Stomach (tissue), 4 donors: ENCODE measurements around the gene MYBPH.

Experiments
- CTCF ChIP-seq, 7 experiments: fragments of 450-650 bp in 4 of 7; fragments of 200-600 bp in 3 of 7; sonication (generic) in 3 of 7; IDR thresholded peaks; one replicate each; pipeline ENCODE4 v1.5.1; 2016 to 2019; ENCODE audit warnings: antibody characterized with exemption in 7 of 7, control low read depth in 2 of 7, mild to moderate bottlenecking in 1 of 7
- EP300 ChIP-seq: sonication (generic); formaldehyde crosslinking; IDR thresholded peaks from one replicate; pipeline ENCODE4 v1.6.1; 2017; ENCODE audit warnings: antibody characterized with exemption
- POLR2A ChIP-seq, 4 donors: fragments of 450-650 bp; IDR thresholded peaks; one replicate each; pipeline ENCODE4 v1.6.1; 2016; ENCODE audit warnings: antibody characterized with exemption in 4 of 4, control low read depth in 2 of 4, mild to moderate bottlenecking in 1 of 4, moderate library complexity in 1 of 4
- POLR2AphosphoS5 ChIP-seq, 3 donors: sonication (generic); formaldehyde crosslinking; IDR thresholded peaks; one replicate each; pipeline ENCODE4 v1.6.1; 2016; ENCODE audit warnings: antibody characterized with exemption in 3 of 3

- TF ChIP-seq CTCF (IDR thresholded peaks at IDR 0.05) = no peak
- no peak for TF ChIP-seq POLR2A (IDR thresholded peaks at IDR 0.05)
- no peak for TF ChIP-seq EP300
- no peak for TF ChIP-seq POLR2AphosphoS5 (IDR thresholded peaks at IDR 0.05)
These were observed 4.1 kb downstream of the MYBPH start for GRCh38 chr1:203171341-203172183.
